Calu3 (cell line): ENCODE measurements around the gene CYTH2. TPM values are rescaled to one million over a fixed set of nuclear protein-coding genes. Genes with fewer than 3 reads are reported as not detected.

ENCODE experiments used
- BruUV-seq: library from RNA; stranded (reverse); fragments of 400-500 nt; replicated peaks from 2 replicates; lab custom pipeline; 2021; lab: Mats Ljungman, UMichigan
- CTCF ChIA-PET: fragments of 300-600 bp; sonication (Branson Sonifier 250); formaldehyde crosslinking; loops from one replicate; lab custom pipeline; 2022; ENCODE audit warnings: antibody characterized with exemption; lab: Charles Lee
- DNase-seq: peaks from one replicate; pipeline ENCODE4 v3.0.0; 2022
- H3K27ac Mint-ChIP-seq: one replicate; pipeline ENCODE4 v1.8.0; 2022; ENCODE audit warnings: mixed read lengths; ENCODE audit not compliant: unreplicated experiment
- H3K27me3 Mint-ChIP-seq: one replicate; pipeline ENCODE4 v1.8.0; 2022; ENCODE audit warnings: mixed read lengths; ENCODE audit not compliant: unreplicated experiment
- H3K36me3 Mint-ChIP-seq: one replicate; pipeline ENCODE4 v1.8.0; 2022; ENCODE audit warnings: mild to moderate bottlenecking, moderate library complexity, mixed read lengths; ENCODE audit not compliant: insufficient read depth, unreplicated experiment
- H3K4me1 Mint-ChIP-seq: one replicate; pipeline ENCODE4 v1.8.0; 2022; ENCODE audit warnings: mild to moderate bottlenecking, low read depth, mixed read lengths; ENCODE audit not compliant: unreplicated experiment
- H3K4me3 Mint-ChIP-seq: one replicate; pipeline ENCODE4 v1.8.0; 2022; ENCODE audit warnings: mild to moderate bottlenecking, low read depth, moderate library complexity, mixed read lengths; ENCODE audit not compliant: unreplicated experiment
- H3K9me3 Mint-ChIP-seq: one replicate; pipeline ENCODE4 v1.8.0; 2022; ENCODE audit warnings: low read depth, mixed read lengths; ENCODE audit not compliant: unreplicated experiment
- intact Hi-C: fragments of 100-400 bp; cut with micrococcal nuclease; formaldehyde crosslinking; loops from one replicate; pipeline ENCODE4 v1.10.0; 2022; ENCODE audit not compliant: unreplicated experiment
- total RNA-seq: library from RNA; stranded (reverse); gene quantifications from 2 replicates; pipeline ENCODE4 v1.2.3, GENCODE V29; 2022
- TF ChIP-seq, protein P1 (sequence below): fragments of 200-600 bp; IDR thresholded peaks from one replicate; pipeline ENCODE4 v1.8.0; 2022; ENCODE audit warnings: antibody characterized with exemption; ENCODE audit not compliant: unreplicated experiment

CYTH2 gene
- total RNA-seq, 1 experiment from 2014 or later: 109 TPM

DNA sequence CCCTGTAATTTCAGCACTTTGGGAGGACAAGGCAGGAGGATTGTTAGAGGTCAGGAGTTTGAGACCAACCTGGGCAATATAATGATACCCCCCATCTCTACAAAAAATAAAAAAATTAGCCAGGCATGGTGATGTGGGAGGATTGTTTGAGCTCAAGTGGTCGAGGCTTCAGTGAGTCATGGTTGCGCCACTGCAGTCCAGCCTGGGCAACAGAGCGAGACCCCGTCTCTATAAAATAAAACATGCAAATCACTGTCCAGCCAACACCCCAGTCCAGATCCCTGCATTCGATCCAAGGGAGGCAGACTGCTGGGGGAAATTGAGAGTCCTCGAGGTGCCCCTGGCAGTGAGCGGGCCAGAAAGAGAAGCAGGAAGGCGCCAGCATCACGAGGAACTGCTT lies 7.0 kb downstream of the CYTH2 start:
- Mint-ChIP-seq H3K9me3 (no peaks in the 10 kb centered on the region), H3K27me3 (no peaks in the 10 kb centered on the region), H3K27ac (no peak overlapping the region), H3K36me3 (peaks cover 75% of the 10 kb centered on the region), H3K4me3 (no peak overlapping the region), H3K4me1 (peaks cover 11% of the 10 kb centered on the region)
- TF ChIP-seq, protein P1, sequence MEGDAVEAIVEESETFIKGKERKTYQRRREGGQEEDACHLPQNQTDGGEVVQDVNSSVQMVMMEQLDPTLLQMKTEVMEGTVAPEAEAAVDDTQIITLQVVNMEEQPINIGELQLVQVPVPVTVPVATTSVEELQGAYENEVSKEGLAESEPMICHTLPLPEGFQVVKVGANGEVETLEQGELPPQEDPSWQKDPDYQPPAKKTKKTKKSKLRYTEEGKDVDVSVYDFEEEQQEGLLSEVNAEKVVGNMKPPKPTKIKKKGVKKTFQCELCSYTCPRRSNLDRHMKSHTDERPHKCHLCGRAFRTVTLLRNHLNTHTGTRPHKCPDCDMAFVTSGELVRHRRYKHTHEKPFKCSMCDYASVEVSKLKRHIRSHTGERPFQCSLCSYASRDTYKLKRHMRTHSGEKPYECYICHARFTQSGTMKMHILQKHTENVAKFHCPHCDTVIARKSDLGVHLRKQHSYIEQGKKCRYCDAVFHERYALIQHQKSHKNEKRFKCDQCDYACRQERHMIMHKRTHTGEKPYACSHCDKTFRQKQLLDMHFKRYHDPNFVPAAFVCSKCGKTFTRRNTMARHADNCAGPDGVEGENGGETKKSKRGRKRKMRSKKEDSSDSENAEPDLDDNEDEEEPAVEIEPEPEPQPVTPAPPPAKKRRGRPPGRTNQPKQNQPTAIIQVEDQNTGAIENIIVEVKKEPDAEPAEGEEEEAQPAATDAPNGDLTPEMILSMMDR: no peak
- CTCF ChIA-PET: no interaction called here
- intact Hi-C loops: no loop called here
- BruUV-seq: no TSS peak
- DNase-seq: no peak

DNA sequence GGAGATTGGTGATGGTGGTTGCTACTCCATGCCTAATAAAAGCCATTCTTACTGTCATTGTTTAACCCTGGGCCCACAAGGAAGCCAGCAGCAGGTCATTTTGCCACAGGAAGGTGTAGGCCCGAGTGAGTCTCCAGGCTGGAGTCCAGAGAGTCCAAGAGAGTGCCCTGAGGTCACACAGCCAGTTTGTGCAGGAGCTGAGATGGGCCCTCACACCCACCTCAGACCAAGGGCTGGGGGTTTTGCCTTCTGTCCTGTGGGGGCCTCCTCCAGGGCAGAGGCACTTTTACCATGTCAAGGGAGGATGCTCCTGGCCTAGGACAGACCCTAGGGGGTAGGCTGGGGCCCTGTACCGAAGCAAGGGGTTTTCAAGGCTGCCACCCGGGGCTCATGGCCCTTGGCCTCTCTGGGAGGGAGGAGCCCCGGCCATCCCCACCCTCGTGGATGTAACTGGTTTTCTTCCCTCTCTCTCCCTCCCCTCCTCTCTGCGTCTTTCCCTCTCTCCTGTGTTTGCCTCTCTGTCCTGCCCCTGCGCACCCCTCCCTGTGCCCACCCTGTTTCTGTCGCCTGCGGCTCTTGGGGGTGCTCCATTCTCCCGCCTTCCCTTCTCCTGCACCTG lies 8.0 kb downstream of the CYTH2 start:
- CTCF ChIA-PET: no interaction called here
- Mint-ChIP-seq H3K4me1 (peaks cover 7% of the 10 kb centered on the region), H3K27me3 (no peaks in the 10 kb centered on the region), H3K36me3 (peaks cover 76% of the 10 kb centered on the region), H3K9me3 (no peaks in the 10 kb centered on the region), H3K27ac (no peak overlapping the region), H3K4me3 (no peak overlapping the region)
- TF ChIP-seq, protein P1: no peak
- no TSS peak for BruUV-seq
- no peak for DNase-seq
- intact Hi-C loops: no loop called here

DNA sequence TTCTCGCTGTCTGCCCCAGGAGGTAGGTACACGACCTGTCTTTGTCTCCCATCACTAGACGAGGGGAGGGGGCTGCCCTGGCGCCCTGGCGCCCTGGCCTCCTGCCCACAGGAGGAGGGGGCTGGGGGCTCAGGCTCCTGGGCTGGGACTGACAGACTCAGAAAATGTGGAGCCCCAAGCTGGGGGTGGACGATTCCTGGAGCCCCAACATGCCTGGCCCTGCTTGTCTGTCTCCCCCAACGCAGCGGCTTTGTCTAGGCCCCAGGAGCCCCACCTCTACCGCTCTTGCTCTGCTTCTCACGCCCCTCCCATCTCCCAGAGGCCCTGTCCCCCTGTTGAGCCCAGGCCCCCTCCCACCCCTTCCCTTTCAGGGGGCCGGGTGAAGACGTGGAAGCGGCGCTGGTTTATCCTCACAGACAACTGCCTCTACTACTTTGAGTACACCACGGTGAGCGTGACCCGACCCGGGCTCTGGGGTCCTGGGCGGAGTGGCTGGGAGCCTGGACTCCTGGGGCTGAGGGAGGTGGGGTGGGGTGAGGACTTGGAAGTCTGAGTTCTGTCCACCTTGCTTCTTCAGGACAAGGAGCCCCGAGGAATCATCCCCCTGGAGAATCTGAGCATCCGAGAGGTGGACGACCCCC lies 8.6 kb downstream of the CYTH2 start:
- intact Hi-C loops: no loop called here
- DNase-seq: no peak
- Mint-ChIP-seq H3K27me3 (no peaks in the 10 kb centered on the region), H3K4me1 (peaks cover under 1% of the 10 kb centered on the region), H3K27ac (no peak overlapping the region), H3K4me3 (no peak overlapping the region), H3K9me3 (no peaks in the 10 kb centered on the region), H3K36me3 (peaks cover 77% of the 10 kb centered on the region)
- no TSS peak for BruUV-seq
- TF ChIP-seq, protein P1: no peak
- CTCF ChIA-PET: no interaction called here

DNA sequence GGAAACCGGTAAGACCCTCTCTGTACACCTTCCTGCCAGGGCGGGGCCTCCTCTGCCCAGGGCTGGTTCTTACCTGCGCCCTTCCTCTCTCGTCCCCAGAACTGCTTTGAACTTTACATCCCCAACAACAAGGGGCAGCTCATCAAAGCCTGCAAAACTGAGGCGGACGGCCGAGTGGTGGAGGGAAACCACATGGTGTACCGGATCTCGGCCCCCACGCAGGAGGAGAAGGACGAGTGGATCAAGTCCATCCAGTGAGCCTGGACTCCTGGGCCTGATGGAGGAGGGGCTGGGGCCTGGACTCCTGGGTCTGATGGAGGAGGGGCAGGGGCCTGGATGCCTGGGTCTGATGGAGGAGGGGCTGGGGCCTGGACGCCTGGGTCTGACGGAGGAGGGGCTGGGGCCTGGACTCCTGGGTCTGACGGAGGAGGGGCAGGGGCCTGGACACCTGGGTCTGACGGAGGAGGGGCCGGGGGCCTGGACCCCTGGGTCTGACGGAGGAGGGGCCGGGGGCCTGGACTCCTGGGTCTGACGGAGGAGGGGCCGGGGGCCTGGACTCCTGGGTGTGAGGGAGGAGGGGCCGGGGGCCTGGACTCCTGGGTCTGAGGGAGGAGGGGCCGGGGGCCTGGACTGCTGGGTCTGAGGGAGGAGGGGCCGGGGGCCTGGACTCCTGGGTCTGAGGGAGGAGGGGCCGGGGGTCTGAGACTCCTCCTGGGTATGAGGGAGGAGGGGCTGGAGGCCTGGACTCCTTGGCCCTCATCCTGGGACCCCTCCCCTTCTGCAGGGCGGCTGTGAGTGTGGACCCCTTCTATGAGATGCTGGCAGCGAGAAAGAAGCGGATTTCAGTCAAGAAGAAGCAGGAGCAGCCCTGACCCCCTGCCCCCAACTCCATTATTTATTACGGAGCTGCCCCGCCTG lies 9.4 kb downstream of the CYTH2 start:
- Mint-ChIP-seq H3K27me3 (no peaks in the 10 kb centered on the region), H3K4me1 (no peaks in the 10 kb centered on the region), H3K36me3 (peaks cover 72% of the 10 kb centered on the region), H3K27ac (no peak overlapping the region), H3K9me3 (no peaks in the 10 kb centered on the region), H3K4me3 (no peak overlapping the region)
- BruUV-seq: no TSS peak
- intact Hi-C loops: no loop called here
- TF ChIP-seq, protein P1: no peak
- CTCF ChIA-PET: no interaction called here
- DNase-seq: no peak
